Measurements from ENCODE around the gene CCDC188. TPM values are rescaled to one million over a fixed set of nuclear protein-coding genes. Genes with fewer than 3 reads are reported as not detected.

Gene CCDC188
- total and polyA plus RNA-seq, 2 of the 4 experiments (the other 2 are of a cell fraction) = 0.10 TPM; not detected in 1

DNA sequence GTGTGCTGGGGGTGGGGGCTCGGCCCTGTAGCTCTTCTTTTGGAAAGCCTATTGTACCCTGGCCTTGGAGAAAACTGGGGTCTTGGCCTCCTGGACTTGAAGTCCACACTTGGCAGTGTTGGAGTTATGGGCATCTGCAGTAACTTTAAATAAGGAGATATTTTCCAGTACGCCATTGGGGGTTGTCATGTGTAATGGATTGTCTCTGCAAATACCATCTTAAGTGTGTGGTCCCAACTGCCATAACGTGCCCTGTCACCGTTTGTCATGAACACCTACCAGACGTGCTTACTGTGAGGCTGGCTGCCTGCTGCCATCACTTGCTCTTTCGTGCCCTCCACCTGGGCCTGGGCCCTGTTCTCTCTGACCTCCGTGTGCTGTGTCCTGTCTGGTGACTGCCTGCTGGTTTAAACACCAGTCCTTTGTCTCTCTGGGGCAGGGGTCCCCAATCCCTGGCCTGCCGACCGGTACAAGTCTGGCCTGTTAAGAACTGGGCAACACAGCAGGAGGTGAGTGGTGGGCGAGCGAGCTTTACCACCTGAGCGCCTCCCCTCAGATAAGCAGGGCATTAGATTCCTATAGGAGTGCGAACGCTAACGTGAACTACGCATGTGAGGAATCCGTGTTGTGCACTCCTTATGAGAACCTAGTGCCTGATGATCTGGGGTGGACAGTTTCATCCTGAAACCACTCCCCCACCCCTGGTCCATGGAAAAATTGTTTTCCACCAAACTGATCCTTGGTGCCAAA lies 22.8 kb downstream of the CCDC188 start:
- no peak overlapping the region for H3K4me2 ChIP-seq (ENCODE audit: low read depth, low read length)
- no peak overlapping the region for H2BK5ac ChIP-seq (ENCODE audit: low read depth, low read length, poor library complexity, severe bottlenecking)
- TF ChIP-seq CTCF (conservative IDR thresholded peaks at IDR 0.05; ENCODE audit: low read depth, low read length) (no peak), MAZ (IDR thresholded peaks at IDR 0.05; ENCODE audit: borderline replicate concordance, low read depth, low read length) (no peak), MXI1 (IDR thresholded peaks at IDR 0.05; ENCODE audit: borderline replicate concordance, low read depth, low read length) (no peak), FOS (IDR thresholded peaks at IDR 0.05; ENCODE audit: low read depth, low read length) (no peak), POLR2A (IDR thresholded peaks at IDR 0.05; ENCODE audit: low read depth, low read length) (no peak), NFE2L2 (IDR thresholded peaks at IDR 0.05; ENCODE audit: low read depth, low read length) (no peak), CHD1 (IDR thresholded peaks at IDR 0.05; ENCODE audit: low read depth, low read length) (no peak), RCOR1 (IDR thresholded peaks at IDR 0.05; ENCODE audit: insufficient replicate concordance, low read length) (no peak)
- TF ChIP-seq, protein P1, sequence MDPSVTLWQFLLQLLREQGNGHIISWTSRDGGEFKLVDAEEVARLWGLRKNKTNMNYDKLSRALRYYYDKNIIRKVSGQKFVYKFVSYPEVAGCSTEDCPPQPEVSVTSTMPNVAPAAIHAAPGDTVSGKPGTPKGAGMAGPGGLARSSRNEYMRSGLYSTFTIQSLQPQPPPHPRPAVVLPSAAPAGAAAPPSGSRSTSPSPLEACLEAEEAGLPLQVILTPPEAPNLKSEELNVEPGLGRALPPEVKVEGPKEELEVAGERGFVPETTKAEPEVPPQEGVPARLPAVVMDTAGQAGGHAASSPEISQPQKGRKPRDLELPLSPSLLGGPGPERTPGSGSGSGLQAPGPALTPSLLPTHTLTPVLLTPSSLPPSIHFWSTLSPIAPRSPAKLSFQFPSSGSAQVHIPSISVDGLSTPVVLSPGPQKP (IDR thresholded peaks at IDR 0.05; ENCODE audit: borderline replicate concordance, low read depth, low read length) = no peak
- no peak overlapping the region for H2AFZ ChIP-seq (replicated peaks; ENCODE audit: low read length, poor library complexity)
- H3K79me1 ChIP-seq (ENCODE audit: low read depth in 1 of 2, low read length in 2 of 2) = peaks cover 4 to 26% of the 10 kb centered on the region in 2 experiments; a peak in 3 of 4 replicates
- no peak overlapping the region for H3K56ac ChIP-seq (ENCODE audit: extremely low read depth, insufficient read depth, low read length)
- no peaks in the 10 kb centered on the region for H3K9me3 ChIP-seq (ENCODE audit: control insufficient read depth, insufficient read depth, low read length)
- ChIA-PET CTCF (no interaction called here), POLR2A (ENCODE audit: unreplicated experiment) (no interaction called here)
- no peak overlapping the region for H2BK120ac ChIP-seq (ENCODE audit: low read depth, low read length)
- ATAC-seq (ENCODE audit: low read depth) (no peak), DNase-seq (no peak)
- H3K27me3 ChIP-seq (ENCODE audit: control insufficient read depth, insufficient read depth, low read length) = no peaks in the 10 kb centered on the region
- H2BK20ac ChIP-seq (ENCODE audit: low read depth, low read length) = no peak overlapping the region
- H3K4me3 ChIP-seq (ENCODE audit: insufficient read depth, low read depth, low read length) = no peak overlapping the region
- peaks cover 31% of the 10 kb centered on the region for H4K20me1 ChIP-seq (ENCODE audit: insufficient read depth, low read length)
- no peak overlapping the region for H4K5ac ChIP-seq (ENCODE audit: low read depth, low read length)
- no peak overlapping the region for H3K23ac ChIP-seq (ENCODE audit: low read depth, low read length)
- H3K9me1 ChIP-seq (ENCODE audit: insufficient read depth, low read length) = peaks cover 3% of the 10 kb centered on the region; the same call in 1 of the 2 replicates
- H4K8ac ChIP-seq (ENCODE audit: low read depth in 2 of 2, low read length in 2 of 2) = no peak overlapping the region
- no TSS peak for BruUV-seq (replicated peaks)
- no peak overlapping the region for H3K14ac ChIP-seq (replicated peaks; ENCODE audit: low read depth, low read length)
- peaks cover 38% of the 10 kb centered on the region for H3K36me3 ChIP-seq (ENCODE audit: control insufficient read depth, insufficient read depth, low read length)
- H2AK9ac ChIP-seq (replicated peaks; ENCODE audit: low read depth, low read length, poor library complexity) = no peak overlapping the region
- H2AK5ac ChIP-seq (ENCODE audit: low read depth, low read length) = no peak overlapping the region
- no peak overlapping the region for H3K18ac ChIP-seq (ENCODE audit: low read depth, low read length)
- intact Hi-C loops (cut with micrococcal nuclease) = no loop called here
- H3K4me1 ChIP-seq (ENCODE audit: control insufficient read depth, insufficient read depth, low read length) = peaks cover 9% of the 10 kb centered on the region
- H4K91ac ChIP-seq (ENCODE audit: insufficient read depth, low read depth, low read length) = no peak overlapping the region
- H3K4ac ChIP-seq (ENCODE audit: low read depth, low read length) = no peak overlapping the region
- 54% methylated on average over 7 of the region's 17 CpGs; no CpG with 5 or more reads in 1 of the 2 experiments for WGBS, 2 experiments (ENCODE audit: extremely low coverage in 2 of 2, insufficient read length in 1 of 2)
- H2BK15ac ChIP-seq (ENCODE audit: low read depth, low read length) = no peak overlapping the region
- in situ Hi-C loops (cut with MboI; ENCODE audit: low sequenced_read_pairs) = no loop called here
- H3K27ac ChIP-seq (ENCODE audit: insufficient read depth, low read length) = no peak overlapping the region
- H3K9ac ChIP-seq (ENCODE audit: low read depth, low read length) = no peak overlapping the region
- dilution Hi-C loops (cut with HindIII; ENCODE audit: low sequenced_read_pairs, unreplicated experiment) = no loop called here
